ENCODE measurements around the gene TMEM52B.
"Not testable (repeated sequence)": the region's sequence is repeated elsewhere in the genome, so short reads cannot be mapped to it uniquely, and the experiment has no call there.

Gene TMEM52B

DNA sequence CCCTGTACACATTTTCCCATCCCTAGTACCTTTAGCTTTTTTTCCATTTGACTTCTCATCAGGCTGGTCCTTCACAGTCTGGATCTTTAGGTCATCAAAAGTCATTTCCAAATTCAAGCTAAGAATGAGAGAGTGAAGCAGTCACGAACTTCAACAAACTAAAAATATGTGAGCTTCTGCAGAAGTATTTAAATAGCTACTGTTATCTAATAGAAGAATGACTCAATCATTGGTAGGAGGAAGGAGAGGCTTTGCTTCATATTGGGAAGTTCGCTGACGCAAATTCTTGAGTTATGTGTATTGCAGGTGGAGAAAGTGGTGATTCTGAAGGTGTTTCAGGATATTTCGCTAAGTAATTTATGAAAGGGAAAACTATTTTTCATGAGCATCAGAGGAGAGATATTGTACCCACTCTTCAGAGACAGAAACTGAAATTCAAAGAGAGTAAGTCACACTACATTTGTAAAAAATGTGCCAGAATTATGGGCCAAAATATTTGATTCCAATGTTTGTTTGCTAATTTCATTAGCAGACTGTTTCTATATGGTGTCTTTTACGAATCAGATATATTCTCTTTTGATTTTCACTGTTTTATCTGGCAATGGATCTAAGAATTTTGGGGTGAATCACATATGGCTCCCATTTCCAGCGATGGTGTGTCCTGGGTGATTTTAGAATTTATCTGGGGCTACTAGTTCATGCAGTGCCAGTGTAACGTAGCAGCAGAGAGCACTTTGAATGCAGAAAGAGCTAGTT is 6.7 kb upstream of the TMEM52B start, which contains the start of gene OLR1:
Gene OLR1 (minus strand): TSS at position 160 of the 756 bp plus-strand sequence. CDS start 55 bp downstream, at position 105.
- no peak for DNase-seq

DNA sequence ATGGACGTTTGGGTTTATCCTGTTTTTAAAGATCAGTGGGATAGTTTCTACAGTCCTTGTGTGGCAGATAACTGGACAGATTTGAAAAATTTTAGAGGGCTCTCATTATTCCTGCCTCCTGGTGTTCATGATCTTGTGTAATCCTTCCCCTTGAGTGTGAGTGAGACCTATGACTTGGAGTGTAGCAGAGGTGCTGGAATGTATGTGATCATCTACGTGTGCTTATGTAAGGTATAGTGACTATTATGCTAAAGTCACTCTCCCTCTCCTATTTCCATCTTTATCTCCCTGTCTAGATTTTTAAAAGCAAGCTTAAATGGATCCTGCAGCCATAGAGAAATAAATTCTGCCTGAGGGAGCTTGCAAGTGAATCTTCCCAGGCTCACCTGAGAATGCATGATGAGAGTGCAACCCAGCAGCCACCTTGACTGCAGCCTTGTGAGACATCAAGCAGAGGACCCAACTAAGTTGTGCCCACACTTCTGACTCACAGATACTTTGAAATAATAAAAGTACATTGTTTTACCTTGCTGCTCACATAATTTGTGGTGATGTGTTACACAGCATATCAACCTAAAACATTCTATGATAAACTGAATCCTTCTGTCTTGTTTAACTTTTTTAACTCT is 3.7 kb upstream of the TMEM52B start:
- no peak for DNase-seq

DNA sequence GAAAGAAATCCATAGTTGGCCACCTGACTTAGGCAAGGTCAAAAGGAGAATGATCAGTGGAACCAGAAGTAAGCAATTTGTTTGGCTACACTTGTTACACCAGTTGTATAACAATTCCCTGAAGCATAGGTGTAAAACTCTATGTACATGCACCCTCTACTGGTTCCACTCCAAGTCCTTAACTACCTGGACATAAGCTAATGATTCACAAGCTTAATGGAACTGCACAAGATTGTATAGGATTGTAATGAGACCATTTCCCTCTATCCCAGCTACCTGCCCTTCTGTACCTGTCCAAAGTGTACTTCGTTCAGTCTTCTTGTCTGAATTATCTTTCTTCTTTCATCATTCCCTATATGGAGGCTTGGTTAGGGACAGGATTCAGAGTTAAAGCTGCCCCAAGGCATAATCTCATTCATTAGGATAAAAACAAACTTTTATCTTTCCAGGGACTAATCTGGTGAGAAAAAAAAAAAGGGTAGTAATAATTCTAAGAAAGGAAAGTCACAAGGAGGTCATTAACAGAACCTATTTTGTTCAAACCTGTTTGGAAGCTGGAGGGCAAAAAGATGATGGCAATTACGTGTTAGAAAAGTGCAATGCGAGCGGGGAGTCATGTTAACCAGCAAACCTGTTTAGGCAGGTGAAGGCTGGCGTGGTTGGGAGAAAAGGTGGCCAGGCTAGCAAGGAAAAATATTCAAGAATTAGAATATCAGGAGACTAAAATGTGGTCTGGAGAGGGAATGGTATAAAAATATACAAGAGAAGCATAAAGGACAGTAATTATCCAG is 2.8 kb upstream of the TMEM52B start:
- DNase-seq, result no peak

DNA sequence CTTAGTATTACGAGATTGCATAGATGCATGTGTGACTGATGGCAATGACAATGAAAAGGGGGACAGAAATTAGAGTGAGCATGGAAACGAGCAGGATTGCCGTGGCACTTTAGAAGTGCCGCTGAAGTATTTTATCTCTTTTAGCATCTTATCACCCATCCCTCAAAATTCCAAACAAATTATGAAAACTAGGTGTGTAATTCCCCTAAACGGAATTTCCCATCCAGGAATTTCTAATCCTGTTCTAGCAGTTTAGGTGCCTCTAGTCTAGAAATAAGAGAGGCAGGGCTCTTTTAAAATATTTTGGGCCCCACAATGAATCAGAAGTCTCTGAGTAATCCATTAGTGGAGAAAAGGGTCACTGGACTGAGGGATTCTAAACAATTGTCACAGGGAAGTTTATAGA is 947 bp downstream of the TMEM52B start:
- no peak for DNase-seq

DNA sequence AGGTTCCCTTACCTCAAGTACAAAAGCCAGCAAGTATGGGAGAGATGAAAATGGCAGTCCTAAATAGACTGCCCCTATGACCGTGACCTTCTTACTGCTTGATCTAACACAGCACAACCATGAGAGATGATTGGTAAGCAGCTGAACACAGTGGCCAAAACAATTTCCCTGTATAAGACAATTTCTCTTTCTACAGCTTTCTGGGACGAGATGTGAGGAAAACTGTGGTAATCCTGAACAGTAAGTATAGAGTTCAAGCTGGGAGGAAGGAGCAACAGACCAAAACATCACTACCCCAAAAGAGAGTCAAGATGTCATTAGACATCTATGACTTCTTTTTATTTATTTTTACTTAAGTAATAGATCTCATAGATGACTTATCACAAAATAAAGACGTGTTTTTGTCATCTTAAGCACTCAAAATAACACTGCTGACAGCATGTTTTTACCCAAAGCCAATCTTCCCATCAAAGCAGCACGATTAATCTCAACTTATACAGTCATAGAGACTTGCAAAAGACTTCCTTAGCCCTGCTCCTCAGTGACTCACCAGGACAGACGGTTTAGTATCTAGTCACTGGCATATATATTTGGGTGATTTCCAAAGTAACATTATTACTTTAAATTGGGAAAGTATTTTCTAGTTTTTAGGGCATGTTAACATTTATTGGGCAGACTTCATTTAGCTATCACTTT is 3.7 kb downstream of the TMEM52B start:
- DNase-seq, result no peak

DNA sequence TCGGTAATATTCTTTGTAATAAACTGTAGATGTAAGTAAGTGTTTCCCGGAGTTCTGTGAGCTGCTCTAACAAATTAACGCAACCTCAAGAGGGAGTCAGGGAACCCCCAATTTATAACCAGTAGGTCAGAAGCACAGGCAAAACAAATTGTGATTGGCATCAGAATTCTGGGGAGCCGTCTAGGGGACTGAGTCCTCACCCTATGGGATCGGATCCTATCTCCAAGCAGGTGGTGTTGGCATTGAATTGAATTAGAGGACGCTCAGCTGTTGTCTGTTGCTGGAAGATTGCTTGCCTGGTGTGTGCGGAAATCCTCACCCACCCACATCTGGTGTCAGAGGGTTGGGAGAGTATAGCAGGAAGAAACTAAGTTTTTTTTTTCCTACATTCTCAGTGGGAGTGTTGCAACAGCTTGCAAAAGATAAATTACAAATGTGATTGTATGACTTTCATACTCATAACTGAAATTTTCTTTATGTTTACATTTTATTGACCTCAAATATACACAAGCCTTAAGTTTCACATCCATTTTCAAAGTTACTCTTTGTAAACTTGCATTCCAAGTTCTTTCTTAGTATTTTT is 5.5 kb downstream of the TMEM52B start:
- DNase-seq, result no peak

DNA sequence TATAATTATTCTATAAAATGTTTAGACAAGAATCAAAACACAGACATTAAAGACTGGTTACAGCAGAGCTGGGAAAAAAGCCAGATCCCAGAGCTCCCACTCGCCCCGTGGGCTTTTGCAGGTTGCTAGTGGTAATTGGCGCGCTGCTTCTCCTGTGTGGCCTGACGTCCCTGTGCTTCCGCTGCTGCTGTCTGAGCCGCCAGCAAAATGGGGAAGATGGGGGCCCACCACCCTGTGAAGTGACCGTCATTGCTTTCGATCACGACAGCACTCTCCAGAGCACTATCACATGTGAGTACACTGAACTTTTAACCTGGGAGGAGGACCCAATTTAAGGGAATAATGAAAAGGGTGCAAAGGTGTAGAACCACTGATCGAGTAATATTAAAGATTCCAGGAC is 7.5 kb downstream of the TMEM52B start:
- peak in 30 of 51 donors; percentile 1 to 62 (median 24) for DNase-seq

DNA sequence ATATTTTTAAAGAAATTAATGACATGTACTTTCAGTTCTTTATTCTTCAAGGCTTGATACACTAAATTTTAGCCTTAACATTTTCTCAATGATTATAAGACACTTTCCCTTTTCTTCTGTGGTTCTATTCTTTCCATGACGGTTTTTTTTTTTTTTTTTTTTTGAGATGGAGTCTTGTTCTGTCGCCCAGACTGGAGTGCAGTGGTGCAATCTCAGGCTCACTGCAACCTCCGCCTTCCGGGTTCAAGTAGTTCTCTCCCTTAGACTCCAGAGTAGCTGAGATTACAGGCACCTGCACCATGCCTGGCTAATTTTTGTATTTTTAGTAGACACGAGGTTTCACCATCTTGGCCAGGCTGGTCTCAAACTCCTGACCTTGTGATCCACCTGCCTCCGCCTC is 8.1 kb downstream of the TMEM52B start:
- DNase-seq, result peak in 1 of 51 donors; percentile 5

DNA sequence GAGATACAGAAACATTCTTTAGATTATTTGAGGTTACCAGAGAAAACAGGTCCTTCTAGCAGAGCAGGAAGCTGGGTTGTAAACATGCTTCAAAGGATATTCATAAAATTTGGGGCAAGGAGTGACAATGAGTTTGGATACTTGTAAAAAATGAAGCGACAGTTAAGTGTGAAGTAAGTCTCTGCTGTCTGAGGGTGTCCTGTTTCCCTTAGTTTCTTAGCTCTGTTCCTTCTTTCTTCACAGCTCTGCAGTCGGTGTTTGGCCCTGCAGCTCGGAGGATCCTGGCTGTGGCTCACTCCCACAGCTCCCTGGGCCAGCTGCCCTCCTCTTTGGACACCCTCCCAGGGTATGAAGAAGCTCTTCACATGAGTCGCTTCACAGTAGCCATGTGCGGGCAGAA is 10.8 kb downstream of the TMEM52B start:
- peak in 22 of 51 donors; percentile 1 to 34 (median 20) for DNase-seq

DNA sequence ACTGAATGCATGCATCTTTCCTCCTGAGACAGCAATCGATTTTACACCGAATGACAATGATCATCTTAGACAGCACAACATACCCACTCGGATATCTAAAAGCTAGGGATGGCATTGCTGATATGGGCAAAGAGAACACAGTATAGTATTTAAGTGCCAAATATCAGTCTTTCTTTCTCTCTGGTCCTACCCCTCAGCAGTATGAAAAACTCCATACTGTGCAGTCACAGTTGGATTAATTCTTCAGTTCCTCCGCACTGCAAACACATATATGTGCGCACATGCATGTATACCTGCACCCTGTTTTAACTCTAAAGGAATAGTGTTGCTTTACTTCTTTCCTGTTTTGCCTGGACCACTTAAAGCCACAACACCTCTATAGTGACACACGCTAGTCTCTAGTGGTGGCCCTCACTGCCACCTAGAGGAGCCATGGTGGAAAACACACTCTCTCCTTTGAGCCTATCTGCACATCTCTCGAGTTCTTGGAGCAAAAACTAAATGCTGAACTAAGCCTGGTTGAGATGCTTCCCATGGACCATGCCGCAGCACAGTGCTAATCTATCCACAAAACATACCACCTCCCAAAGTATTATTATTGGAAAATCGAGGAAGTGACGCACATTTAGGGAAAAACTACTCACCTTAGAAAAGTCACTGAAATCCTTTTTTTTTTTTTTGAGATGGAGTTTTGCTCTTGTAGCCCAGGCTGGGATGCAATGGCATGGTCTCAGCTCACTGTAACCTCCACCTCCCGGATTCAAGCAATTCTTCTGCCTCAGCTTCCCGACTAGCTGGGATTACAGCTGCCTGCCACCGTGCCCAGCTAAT is 11.9 kb downstream of the TMEM52B start:
- peak in 35 of 51 donors; percentile 1 to 72 (median 36) for DNase-seq

DNA sequence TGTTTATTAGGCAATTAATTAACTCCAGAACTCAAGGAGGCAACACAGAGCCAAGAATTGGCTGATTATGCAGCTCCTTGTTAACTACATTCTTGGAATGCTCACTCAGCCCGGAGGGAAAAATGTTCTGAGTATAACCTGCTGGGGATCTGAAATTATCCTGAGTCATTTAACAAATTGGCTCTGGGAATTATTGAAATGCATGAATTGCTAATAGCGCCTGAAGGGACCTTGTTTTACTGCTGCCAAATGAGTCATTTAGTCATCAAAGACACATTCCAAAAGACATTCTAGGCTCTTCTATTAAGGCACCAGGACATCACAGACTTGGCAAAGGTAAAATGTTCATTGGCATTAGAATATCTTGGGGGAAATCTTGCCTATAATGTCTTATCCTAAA is 13.0 kb downstream of the TMEM52B start:
- DNase-seq, result no peak

DNA sequence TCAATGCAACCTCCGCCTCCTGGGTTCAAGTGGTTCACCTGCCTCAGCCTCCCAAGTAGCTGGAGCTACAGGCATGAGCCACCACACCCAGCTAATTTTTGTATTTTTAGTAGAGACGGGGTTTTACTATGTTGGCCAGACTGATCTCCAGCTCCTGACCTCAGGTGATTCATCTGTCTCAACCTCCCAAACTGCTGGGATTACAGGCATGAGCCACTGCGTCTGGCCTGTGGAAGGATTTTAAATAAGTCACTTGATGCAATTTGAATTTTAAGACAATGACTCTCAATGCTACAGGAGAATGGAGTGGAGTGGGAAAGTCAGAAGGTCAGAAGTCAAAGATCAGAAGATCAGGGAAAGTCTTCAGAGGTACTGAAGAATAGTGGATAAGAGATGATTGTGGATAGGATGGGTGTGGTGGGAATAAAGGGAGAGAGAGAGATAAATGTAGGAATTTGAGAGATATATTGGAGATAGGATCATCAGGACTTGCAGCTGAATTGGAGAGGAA is 15.4 kb downstream of the TMEM52B start:
- no peak for DNase-seq

DNA sequence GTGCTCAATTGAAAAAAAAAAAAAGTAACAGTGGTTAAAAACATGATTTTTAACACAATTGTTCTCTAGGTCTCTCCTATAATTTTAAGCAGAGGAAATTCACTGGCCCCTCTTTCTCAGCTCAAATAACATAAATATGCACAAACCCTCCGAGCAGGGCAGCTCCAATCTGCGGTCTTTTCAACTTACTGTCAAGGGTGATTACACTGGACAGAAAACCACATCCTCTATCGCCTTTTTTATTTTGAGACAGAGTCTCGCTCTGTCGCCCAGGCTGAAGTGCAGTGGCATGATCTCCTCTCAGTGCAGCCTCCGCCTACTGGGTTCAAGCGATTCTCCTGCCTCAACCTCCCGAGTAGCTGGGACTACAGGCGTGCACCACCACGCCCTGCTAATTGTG is 17.4 kb downstream of the TMEM52B start:
- DNase-seq, result no peak

DNA sequence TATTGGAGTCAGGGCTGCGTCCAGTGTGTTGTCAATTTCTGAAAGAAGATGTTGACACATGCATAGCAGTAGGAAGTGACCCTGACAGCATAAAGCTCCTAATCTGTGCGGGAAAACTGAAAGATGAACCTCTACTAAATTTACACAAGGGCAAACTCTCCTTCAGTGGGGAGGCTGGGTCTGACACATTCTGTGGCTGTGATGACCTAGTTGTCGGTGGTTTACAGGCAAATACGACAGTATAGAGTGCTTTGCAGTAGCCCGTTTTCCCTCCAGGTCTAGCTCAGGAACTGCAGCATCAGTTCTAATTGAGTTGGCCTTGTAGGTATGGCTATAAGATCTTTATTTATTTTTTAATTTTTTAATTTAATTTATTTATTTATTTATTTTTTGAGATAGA is 19.0 kb downstream of the TMEM52B start:
- no peak for DNase-seq

DNA sequence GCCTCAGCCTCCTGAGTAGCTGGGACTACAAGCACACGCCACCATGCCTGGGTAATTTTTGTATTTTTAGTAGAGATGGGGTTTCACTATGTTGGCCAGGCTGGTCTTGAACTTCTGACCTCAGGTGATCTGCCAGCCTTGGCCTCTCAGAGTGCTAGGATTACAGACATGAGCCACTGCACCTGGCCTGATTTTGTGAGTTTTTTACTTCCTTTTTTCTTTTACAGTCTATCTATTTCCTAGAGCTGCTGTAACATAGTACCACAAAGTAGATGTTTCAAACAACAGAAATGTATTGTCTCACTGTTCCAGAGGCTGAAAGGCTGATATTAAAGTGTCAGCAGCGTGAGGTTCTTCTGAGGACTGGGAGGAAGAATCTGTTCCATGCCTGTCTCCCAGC is 25.7 kb downstream of the TMEM52B start:
- not testable (repeated sequence) for DNase-seq

DNA sequence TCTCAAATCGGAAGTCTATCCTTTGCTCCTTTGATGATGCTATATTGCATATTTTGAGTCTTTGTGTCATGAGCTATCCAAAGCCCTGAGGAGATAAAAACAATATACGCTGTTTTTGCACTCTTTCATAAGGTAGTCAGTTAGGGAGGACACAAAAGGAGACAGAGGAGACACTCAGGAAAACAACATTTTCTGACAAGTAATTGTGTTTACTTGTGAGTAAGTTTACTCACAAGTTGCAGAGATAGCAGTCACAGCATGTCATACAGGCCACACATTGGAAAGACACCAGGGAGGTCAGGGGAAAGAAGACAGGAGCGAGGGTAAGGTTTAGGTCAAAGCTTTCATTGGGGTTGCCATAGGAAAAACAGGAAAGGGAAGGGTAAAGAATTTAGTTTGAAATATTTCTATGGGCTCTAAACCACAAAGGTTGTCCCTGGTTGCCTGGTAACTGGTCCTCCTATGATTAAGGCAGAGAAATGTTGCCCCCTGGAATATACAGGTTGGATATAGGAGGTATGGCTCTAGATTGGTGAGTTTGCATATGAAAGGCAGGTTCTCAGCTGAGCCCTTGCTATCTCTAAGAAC is 26.5 kb downstream of the TMEM52B start:
- DNase-seq, result no peak

DNA sequence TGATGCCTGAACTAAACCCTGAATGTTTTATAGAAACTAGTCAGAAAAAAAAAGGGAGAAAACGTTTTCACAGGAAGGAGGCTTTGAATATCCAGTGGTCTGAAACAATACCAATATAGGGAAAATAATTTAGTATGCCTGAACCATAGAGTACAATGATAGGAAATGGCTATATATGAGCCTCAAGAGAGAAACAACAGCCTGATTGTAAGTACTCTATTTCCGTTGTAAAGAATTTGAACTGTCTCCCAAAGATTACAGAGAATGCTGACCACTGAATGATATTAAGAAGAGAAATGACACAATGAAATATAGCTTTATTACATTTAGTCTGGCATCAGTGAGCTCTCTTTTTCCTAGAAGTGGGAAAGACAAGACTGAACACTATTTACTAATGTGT is 28.3 kb downstream of the TMEM52B start:
- no peak for DNase-seq

DNA sequence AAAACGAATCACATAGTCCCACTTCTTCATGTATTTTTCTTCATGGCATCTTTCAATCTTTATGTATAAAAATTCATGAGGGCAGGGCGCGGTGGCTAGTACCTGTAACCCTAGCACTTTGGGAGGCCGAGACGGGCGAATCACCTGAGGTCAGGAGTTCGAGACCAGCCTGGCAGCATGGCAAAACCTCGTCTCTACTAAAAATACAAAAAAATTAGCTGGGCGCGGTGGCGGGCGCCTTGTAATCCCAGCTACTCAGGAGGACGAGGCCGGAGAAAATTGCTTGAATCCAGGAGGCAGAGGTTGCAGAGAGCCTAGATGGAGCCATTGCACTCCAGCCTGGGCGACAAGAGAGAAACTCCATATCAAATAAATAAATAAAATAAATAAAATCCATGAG is 31.4 kb downstream of the TMEM52B start:
- DNase-seq, result no peak

DNA sequence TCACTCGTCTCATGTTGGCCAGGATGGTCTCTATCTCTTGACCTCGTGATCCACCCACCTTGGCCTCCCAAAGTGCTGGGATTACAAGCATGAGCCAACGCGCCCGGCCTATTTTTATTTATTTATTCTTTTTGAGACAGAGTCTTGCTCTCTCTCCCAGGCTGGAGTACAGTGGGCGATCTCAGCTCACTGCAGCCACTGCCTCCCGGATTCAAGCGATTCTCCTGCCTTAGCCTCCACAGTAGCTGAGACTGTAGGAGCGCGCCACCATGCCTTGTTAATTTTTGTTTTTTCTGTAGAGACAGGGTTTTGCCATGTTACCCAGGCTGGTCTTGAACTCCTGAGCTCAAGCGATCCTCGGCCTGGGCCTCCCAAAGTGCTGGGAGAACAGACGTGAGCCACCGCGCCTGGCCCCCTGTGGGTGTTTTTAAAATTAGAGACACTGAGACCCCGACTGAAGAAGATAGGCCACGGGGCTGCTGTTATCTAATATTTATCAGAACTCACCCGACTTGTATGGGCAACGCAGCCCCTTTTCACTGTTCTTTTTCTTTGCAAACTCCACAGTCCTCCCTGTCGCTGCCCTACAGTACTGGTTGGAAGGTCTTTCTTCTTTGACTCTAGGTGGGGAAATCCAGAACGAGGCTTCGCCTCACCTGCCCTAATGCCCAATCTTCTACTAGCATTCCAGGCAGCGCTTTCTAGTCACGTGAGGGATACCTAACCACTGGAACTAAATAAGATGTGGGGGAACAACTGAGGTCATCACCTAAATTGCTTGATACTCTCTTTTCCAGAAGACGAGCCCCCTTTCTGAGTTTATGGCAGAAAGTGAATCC is 32.5 kb downstream of the TMEM52B start:
- peak in 1 of 51 donors; percentile 18 for DNase-seq
